IMR-90 (cell line): ENCODE data around the gene IL17REL. TPM values are rescaled to one million over a fixed set of nuclear protein-coding genes. Genes with fewer than 3 reads are reported as not detected.

Experiments used
- ATAC-seq: fragments of 200-7000 bp; cut with Tn5 transposase; 2 replicates; pipeline ENCODE4 v1.9.1; 2020; ENCODE audit warnings: low read depth, mild to moderate bottlenecking, moderate library complexity
- BruUV-seq: library from RNA; stranded (reverse); fragments of 400-500 nt; replicated peaks from 2 replicates; lab custom pipeline; 2021; lab: Mats Ljungman, UMichigan
- CTCF ChIA-PET: fragments of 300-600 bp; formaldehyde crosslinking; extraction: SDS; loops from one replicate; lab custom pipeline; 2021; ENCODE audit warnings: antibody characterized with exemption; lab: Yijun Ruan, JAX
- POLR2A ChIA-PET: fragments of 300-600 bp; sonication (Branson Sonifier 250); formaldehyde crosslinking; loops from one replicate; lab custom pipeline; 2022; ENCODE audit warnings: antibody characterized with exemption; ENCODE audit not compliant: unreplicated experiment; lab: Charles Lee
- DNase-seq: peaks from one replicate; pipeline ENCODE4 v3.0.0; 2013
- H2AFZ ChIP-seq: replicated peaks from 2 replicates; pipeline ENCODE3; 2013; ENCODE audit warnings: low read length, mild to moderate bottlenecking; ENCODE audit not compliant: poor library complexity
- H2AK5ac ChIP-seq: 2 replicates; pipeline ENCODE4 v1.6.1; 2013; ENCODE audit warnings: low read depth, low read length, inconsistent platforms
- H2AK9ac ChIP-seq: replicated peaks from 2 replicates; pipeline ENCODE3; 2013; ENCODE audit warnings: mild to moderate bottlenecking, low read depth, low read length, moderate library complexity; ENCODE audit not compliant: poor library complexity
- H2BK120ac ChIP-seq: 2 replicates; pipeline ENCODE4 v1.6.1; 2013; ENCODE audit warnings: low read depth, low read length, inconsistent platforms
- H2BK15ac ChIP-seq: 3 replicates; pipeline ENCODE4 v1.6.1; 2013; ENCODE audit warnings: low read depth, low read length, inconsistent platforms
- H2BK20ac ChIP-seq: 2 replicates; pipeline ENCODE4 v1.6.1; 2013; ENCODE audit warnings: low read depth, mild to moderate bottlenecking, inconsistent platforms, low read length, moderate library complexity
- H2BK5ac ChIP-seq: 2 replicates; pipeline ENCODE4 v1.6.1; 2013; ENCODE audit warnings: mild to moderate bottlenecking, low read depth, low read length, inconsistent platforms; ENCODE audit not compliant: poor library complexity, severe bottlenecking
- H3K14ac ChIP-seq: replicated peaks from 2 replicates; pipeline ENCODE4 v1.6.1; 2013; ENCODE audit warnings: low read depth, low read length, inconsistent platforms
- H3K18ac ChIP-seq: 2 replicates; pipeline ENCODE4 v1.6.1; 2013; ENCODE audit warnings: low read depth, low read length, control low read depth
- H3K23ac ChIP-seq: 2 replicates; pipeline ENCODE4 v1.6.1; 2013; ENCODE audit warnings: low read depth, low read length, inconsistent platforms
- H3K27ac ChIP-seq: 2 replicates; pipeline ENCODE4 v1.5.1; 2013; ENCODE audit warnings: mild to moderate bottlenecking, control low read depth, low read length; ENCODE audit not compliant: insufficient read depth
- H3K27me3 ChIP-seq: 2 replicates; pipeline ENCODE4 v1.6.1; 2013; ENCODE audit warnings: low read length; ENCODE audit not compliant: control insufficient read depth, insufficient read depth
- H3K36me3 ChIP-seq: 2 replicates; pipeline ENCODE4 v1.6.1; 2013; ENCODE audit warnings: low read length, mixed read lengths; ENCODE audit not compliant: control insufficient read depth, insufficient read depth
- H3K4ac ChIP-seq: 2 replicates; pipeline ENCODE4 v1.6.1; 2013; ENCODE audit warnings: low read depth, low read length, inconsistent platforms
- H3K4me1 ChIP-seq: 2 replicates; pipeline ENCODE4 v1.6.1; 2013; ENCODE audit warnings: low read length, mixed read lengths; ENCODE audit not compliant: control insufficient read depth, insufficient read depth
- H3K4me2 ChIP-seq: 2 replicates; pipeline ENCODE4 v1.6.1; 2013; ENCODE audit warnings: low read depth, mild to moderate bottlenecking, control low read depth, low read length, moderate library complexity
- H3K4me3 ChIP-seq: 2 replicates; pipeline ENCODE4 v1.5.1; 2013; ENCODE audit warnings: low read depth, mild to moderate bottlenecking, control low read depth, low read length, moderate library complexity; ENCODE audit not compliant: insufficient read depth
- H3K56ac ChIP-seq: 2 replicates; pipeline ENCODE4 v1.6.1; 2013; ENCODE audit warnings: low read length, inconsistent platforms; ENCODE audit not compliant: insufficient read depth; ENCODE audit errors: extremely low read depth
- H3K79me1 ChIP-seq, 2 experiments: 2 replicates each; pipeline ENCODE4 v1.6.1; 2013; ENCODE audit warnings: low read length in 2 of 2, inconsistent platforms in 1 of 2, low read depth in 1 of 2
- H3K9ac ChIP-seq: 2 replicates; pipeline ENCODE4 v1.6.1; 2013; ENCODE audit warnings: low read depth, low read length, control low read depth
- H3K9me1 ChIP-seq: 2 replicates; pipeline ENCODE4 v1.6.1; 2013; ENCODE audit warnings: low read length, inconsistent platforms; ENCODE audit not compliant: insufficient read depth
- H3K9me3 ChIP-seq: 2 replicates; pipeline ENCODE4 v1.6.1; 2013; ENCODE audit warnings: low read length; ENCODE audit not compliant: control insufficient read depth, insufficient read depth
- H4K20me1 ChIP-seq: 2 replicates; pipeline ENCODE4 v1.6.1; 2013; ENCODE audit warnings: low read length, inconsistent platforms; ENCODE audit not compliant: insufficient read depth
- H4K5ac ChIP-seq: 2 replicates; pipeline ENCODE4 v1.6.1; 2013; ENCODE audit warnings: mild to moderate bottlenecking, low read depth, low read length, control low read depth
- H4K8ac ChIP-seq, 2 experiments: 2 replicates each; pipeline ENCODE4 v1.6.1; 2013; ENCODE audit warnings: low read depth in 2 of 2, low read length in 2 of 2, control low read depth in 1 of 2, inconsistent platforms in 1 of 2
- H4K91ac ChIP-seq: 2 replicates; pipeline ENCODE4 v1.6.1; 2013; ENCODE audit warnings: low read depth, low read length, inconsistent platforms; ENCODE audit not compliant: insufficient read depth
- BHLHE40 ChIP-seq: fragments of 150-350 bp; IDR thresholded peaks from 2 replicates; pipeline ENCODE4 v1.6.1; 2016; ENCODE audit warnings: mild to moderate bottlenecking, low read depth, low read length
- CEBPB ChIP-seq: IDR thresholded peaks from 2 replicates; pipeline ENCODE4 v1.6.1; 2012; ENCODE audit warnings: low read depth, low read length, improper control_type of control experiment
- ELK1 ChIP-seq: fragments of 150-350 bp; IDR thresholded peaks from 2 replicates; pipeline ENCODE4 v1.6.1; 2016; ENCODE audit warnings: low read depth, mild to moderate bottlenecking, low read length, moderate library complexity, borderline replicate concordance
- MAFK ChIP-seq: IDR thresholded peaks from 2 replicates; pipeline ENCODE4 v1.6.1; 2012; ENCODE audit warnings: low read depth, low read length, improper control_type of control experiment
- MXI1 ChIP-seq: IDR thresholded peaks from 2 replicates; pipeline ENCODE4 v1.6.1; 2012; ENCODE audit warnings: low read depth, mild to moderate bottlenecking, low read length, moderate library complexity, borderline replicate concordance
- NFE2L2 ChIP-seq: fragments of 150-350 bp; IDR thresholded peaks from 2 replicates; pipeline ENCODE4 v1.6.1; 2016; ENCODE audit warnings: low read depth, mild to moderate bottlenecking, low read length
- POLR2A ChIP-seq: IDR thresholded peaks from 2 replicates; pipeline ENCODE4 v1.6.1; 2012; ENCODE audit warnings: mild to moderate bottlenecking, low read depth, low read length
- RCOR1 ChIP-seq: IDR thresholded peaks from 2 replicates; pipeline ENCODE4 v1.6.1; 2012; ENCODE audit warnings: mild to moderate bottlenecking, low read length, improper control_type of control experiment; ENCODE audit not compliant: insufficient replicate concordance
- RFX5 ChIP-seq: IDR thresholded peaks from 2 replicates; pipeline ENCODE4 v1.8.0; 2012; ENCODE audit warnings: low read depth, mild to moderate bottlenecking, low read length, moderate library complexity
- WGBS, 2 experiments: methylation state at CpG; one replicate each; pipeline versions ENCODE4 v1.1.5 to v1.1.7; 2013; ENCODE audit warnings: missing lambda C conversion rate in 2 of 2; ENCODE audit not compliant: insufficient read length in 1 of 2; ENCODE audit errors: extremely low coverage in 2 of 2; 5-methylcytosine and 5-hydroxymethylcytosine counted together
- dilution Hi-C: fragments of 300-500 bp; cut with HindIII; formaldehyde crosslinking; loops from one replicate; pipeline ENCODE4 v1.14.3; 2018; ENCODE audit warnings: low sequenced_read_pairs; ENCODE audit not compliant: unreplicated experiment
- in situ Hi-C: fragments of 300-500 bp; cut with MboI; formaldehyde crosslinking; loops from 3 replicates; pipeline ENCODE4 v1.14.3; 2019; ENCODE audit warnings: low sequenced_read_pairs, inconsistent platforms, mixed read lengths
- intact Hi-C: fragments of 100-400 bp; cut with micrococcal nuclease; formaldehyde crosslinking; loops from 2 replicates; pipeline ENCODE4 v1.10.0; 2022
- polyA plus RNA-seq, 3 experiments: library from polyadenylated mRNA; depleted of rRNA; stranded (reverse); fragments of >200 nt; gene quantifications; 2 replicates each; pipeline ENCODE4 v1.2.3, GENCODE V29; 2012; ENCODE audit warnings: low replicate concordance in 1 of 3
- total RNA-seq: library from RNA; depleted of rRNA; stranded (reverse); fragments of >200 nt; gene quantifications from 2 replicates; pipeline ENCODE4 v1.2.3, GENCODE V29; 2012

The IL17REL gene
- total and polyA plus RNA-seq, 2 of the 4 experiments (the other 2 are of a cell fraction), result not detected

- H3K9ac ChIP-seq, result no peak overlapping the region
- H3K4me2 ChIP-seq, result no peak overlapping the region
- no peak overlapping the region for H2BK20ac ChIP-seq
- H3K4me3 ChIP-seq, result no peak overlapping the region
- WGBS, 2 experiments, result 50% methylated on average over 2 of the region's 13 CpGs; no CpG with 5 or more reads in 1 of the 2 experiments
- no peak for ATAC-seq
- no peak overlapping the region for H2BK5ac ChIP-seq
- dilution Hi-C loops, result no loop called here
- H3K9me1 ChIP-seq, result 0 out of 2 replicates have a peak, but pooled peaks cover 2% of the 10 kb centered on the region
- H2AK9ac ChIP-seq, result no peak overlapping the region
- no peaks in the 10 kb centered on the region for H3K9me3 ChIP-seq
- intact Hi-C loops, result no loop called here
- CTCF ChIA-PET, result no interaction called here
- no peak for DNase-seq
- H3K4me1 ChIP-seq, result no peaks in the 10 kb centered on the region; the same call in 1 of the 2 replicates
- no peaks in the 10 kb centered on the region for H3K36me3 ChIP-seq
- H2AK5ac ChIP-seq, result no peak overlapping the region
- no peak overlapping the region for H2BK15ac ChIP-seq
- in situ Hi-C loops, result no loop called here
- no peaks in the 10 kb centered on the region for H3K79me1 ChIP-seq
- H3K18ac ChIP-seq, result no peak overlapping the region
- H4K20me1 ChIP-seq, result no peaks in the 10 kb centered on the region
- H3K27me3 ChIP-seq, result peaks cover 18% of the 10 kb centered on the region
- no peak overlapping the region for H3K14ac ChIP-seq
- H2AFZ ChIP-seq, result no peak overlapping the region
- H3K4ac ChIP-seq, result no peak overlapping the region
- H4K8ac ChIP-seq, result no peak overlapping the region
- no peak overlapping the region for H3K56ac ChIP-seq
- H2BK120ac ChIP-seq, result no peak overlapping the region
- no peak overlapping the region for H3K27ac ChIP-seq
- no peak overlapping the region for H4K91ac ChIP-seq
- H4K5ac ChIP-seq, result no peak overlapping the region
- TF ChIP-seq POLR2A (no peak), NFE2L2 (no peak), MXI1 (no peak), RFX5 (no peak), CEBPB (no peak), RCOR1 (no peak), MAFK (no peak), BHLHE40 (no peak), ELK1 (no peak)
- BruUV-seq, result no TSS peak
- H3K23ac ChIP-seq, result no peak overlapping the region
- POLR2A ChIA-PET, result no interaction called here
Measured at GRCh38 chr22:50025993-50026392, 13.4 kb upstream of the IL17REL start.
